Endodermal cell (in vitro differentiated cells): ENCODE data around the gene KRTAP5-10. TPM values are rescaled to one million over a fixed set of nuclear protein-coding genes. Genes with fewer than 3 reads are reported as not detected.
"Not testable (repeated sequence)": the region's sequence is repeated elsewhere in the genome, so short reads cannot be mapped to it uniquely, and the experiment has no call there.

Experiments
- DNase-seq: peaks from one replicate; pipeline ENCODE4 v3.0.0-alpha.2; 2017
- H3K27ac ChIP-seq: 2 replicates; pipeline ENCODE4 v1.5.1; 2013; ENCODE audit warnings: mild to moderate bottlenecking, low read depth, low read length, moderate library complexity
- H3K27me3 ChIP-seq: 2 replicates; pipeline ENCODE4 v1.6.1; 2013; ENCODE audit warnings: mild to moderate bottlenecking, low read length, moderate library complexity; ENCODE audit not compliant: insufficient read depth, control insufficient read depth, poor library complexity, severe bottlenecking
- H3K36me3 ChIP-seq: 2 replicates; pipeline ENCODE4 v1.7.0; 2013; ENCODE audit warnings: mild to moderate bottlenecking, low read length, moderate library complexity; ENCODE audit not compliant: control insufficient read depth, insufficient read depth
- H3K4me1 ChIP-seq: one replicate; pipeline ENCODE4 v1.7.0; 2013; ENCODE audit warnings: low read length; ENCODE audit not compliant: control insufficient read depth, insufficient read depth
- H3K4me3 ChIP-seq: 2 replicates; pipeline ENCODE4 v1.5.1; 2013; ENCODE audit warnings: mild to moderate bottlenecking, low read length, moderate library complexity
- H3K9ac ChIP-seq: 2 replicates; pipeline ENCODE4 v1.6.1; 2013; ENCODE audit warnings: mild to moderate bottlenecking, low read length, moderate library complexity; ENCODE audit not compliant: poor library complexity, severe bottlenecking; ENCODE audit errors: extremely low read depth
- H3K9me3 ChIP-seq: 2 replicates; pipeline ENCODE4 v1.6.1; 2013; ENCODE audit warnings: mild to moderate bottlenecking, low read length, moderate library complexity; ENCODE audit not compliant: control insufficient read depth
- H3K27ac Mint-ChIP-seq: 2 replicates; pipeline ENCODE4 v1.8.0; 2020; ENCODE audit warnings: mixed read lengths
- H3K27me3 Mint-ChIP-seq: 2 replicates; pipeline ENCODE4 v1.8.0; 2021; ENCODE audit warnings: mild to moderate bottlenecking, mixed read lengths; ENCODE audit not compliant: insufficient read depth
- H3K36me3 Mint-ChIP-seq: 2 replicates; pipeline ENCODE4 v1.8.0; 2020; ENCODE audit warnings: low read depth, mixed read lengths
- H3K4me1 Mint-ChIP-seq: 2 replicates; pipeline ENCODE4 v1.8.0; 2020; ENCODE audit warnings: mixed read lengths
- H3K4me3 Mint-ChIP-seq: 2 replicates; pipeline ENCODE4 v1.8.0; 2020; ENCODE audit warnings: mild to moderate bottlenecking, moderate library complexity, mixed read lengths
- H3K9me3 Mint-ChIP-seq: 2 replicates; pipeline ENCODE4 v1.8.0; 2020; ENCODE audit warnings: mild to moderate bottlenecking, mixed read lengths
- CTCF ChIP-seq: fragments of 200-600 bp; sonication (generic); conservative IDR thresholded peaks from 2 replicates; pipeline ENCODE4 v1.5.0; 2021; ENCODE audit warnings: antibody characterized with exemption, mild to moderate bottlenecking
- WGBS, 2 experiments: methylation state at CpG; one replicate each; pipeline versions ENCODE4 v1.1.5 to v1.1.7; 2013; ENCODE audit warnings: missing lambda C conversion rate in 2 of 2, mixed read lengths in 1 of 2; ENCODE audit not compliant: insufficient coverage in 1 of 2, insufficient read length in 1 of 2; 5-methylcytosine and 5-hydroxymethylcytosine counted together
- total RNA-seq, 2 donors: library from RNA; stranded (reverse); fragmentation: NEBNext Ultra II Directional in 1 of 2; extraction: Animal tissue kit (Norgen Biotek cat#: 25700) in 1 of 2; gene quantifications; 2 replicates in 1 of 2; 3 replicates in 1 of 2; pipeline ENCODE4 v1.2.1, GENCODE V29; 2021

KRTAP5-10 gene
- total RNA-seq, 2 donors from 2014 or later, result 0.29 TPM; not detected in 1

- H3K4me3 Mint-ChIP-seq, result no peak overlapping the region
- Histone ChIP-seq H3K9me3 (no peaks in the 10 kb centered on the region), H3K36me3 (no peaks in the 10 kb centered on the region), H3K9ac (no peak overlapping the region), H3K27me3 (peaks cover 5% of the 10 kb centered on the region), H3K27ac (no peak overlapping the region), H3K4me1 (no peaks in the 10 kb centered on the region), H3K4me3 (no peak overlapping the region)
- H3K27me3 Mint-ChIP-seq, result peaks cover 23% of the 10 kb centered on the region
- H3K27ac Mint-ChIP-seq, result no peak overlapping the region
- peaks cover 10% of the 10 kb centered on the region for H3K4me1 Mint-ChIP-seq
- DNase-seq, result no peak
- TF ChIP-seq CTCF, result no peak
- 88 to 89% methylated on average over 4 of the region's 4 CpGs for WGBS, 2 experiments
- no peaks in the 10 kb centered on the region for H3K36me3 Mint-ChIP-seq
- no peaks in the 10 kb centered on the region for H3K9me3 Mint-ChIP-seq
Observed at GRCh38 chr11:71581826-71582225, 16.5 kb downstream of the KRTAP5-10 start.

- Histone ChIP-seq H3K4me1 (no peaks in the 10 kb centered on the region), H3K36me3 (no peaks in the 10 kb centered on the region), H3K9me3 (no peaks in the 10 kb centered on the region), H3K4me3 (no peak within 1 kb of the TSS), H3K9ac (no peak within 1 kb of the TSS), H3K27ac (no peak within 1 kb of the TSS), H3K27me3 (peaks cover 5% of the 10 kb centered on the region)
- Mint-ChIP-seq H3K9me3 (no peaks in the 10 kb centered on the region), H3K27me3 (peaks cover 23% of the 10 kb centered on the region), H3K36me3 (no peaks in the 10 kb centered on the region), H3K27ac (no peak within 1 kb of the TSS), H3K4me3 (no peak within 1 kb of the TSS), H3K4me1 (peaks cover 10% of the 10 kb centered on the region)
- WGBS, 2 experiments, result 85 to 90% methylated on average over 1 to 3 of the region's 3 CpGs
- no peak for DNase-seq
- TF ChIP-seq CTCF, result no peak
Observed at GRCh38 chr11:71582309-71582895, 17.0 kb downstream of the KRTAP5-10 start, which contains the start of gene KRTAP5-11. Gene KRTAP5-11, minus strand, starts transcription at chr11:71582875. Its CDS starts 38 bp downstream, at chr11:71582837.

- not testable (repeated sequence) for H3K27ac Mint-ChIP-seq
- WGBS, 2 experiments, result 96 to 100% methylated on average over 2 of the region's 2 CpGs
Observed at GRCh38 chr11:71582969-71583368, 17.6 kb downstream of the KRTAP5-10 start.

GRCh38 chr11:71585673-71586072 lies 20.3 kb downstream of the KRTAP5-10 start:
- H3K9me3 ChIP-seq, H3K36me3 Mint-ChIP-seq, H3K4me3 Mint-ChIP-seq, H3K36me3 ChIP-seq, H3K27ac Mint-ChIP-seq, H3K4me1 ChIP-seq, H3K27ac ChIP-seq, DNase-seq, H3K4me3 ChIP-seq, H3K9ac ChIP-seq, H3K27me3 ChIP-seq, H3K9me3 Mint-ChIP-seq: not testable (repeated sequence)
- H3K27me3 Mint-ChIP-seq, result peaks cover 17% of the 10 kb centered on the region
- peaks cover 11% of the 10 kb centered on the region for H3K4me1 Mint-ChIP-seq
- WGBS, 2 experiments, result 98 to 100% methylated on average over 2 of the region's 5 CpGs

More at GRCh38 chr11:71582969-71583368, 17.6 kb downstream of the KRTAP5-10 start:
- not testable (repeated sequence) for H3K36me3 ChIP-seq, H3K36me3 Mint-ChIP-seq, H3K27ac ChIP-seq, H3K4me3 Mint-ChIP-seq, H3K9me3 ChIP-seq, H3K9ac ChIP-seq, H3K4me1 ChIP-seq, DNase-seq, H3K9me3 Mint-ChIP-seq, H3K4me3 ChIP-seq, H3K27me3 ChIP-seq
- peaks cover 23% of the 10 kb centered on the region for H3K27me3 Mint-ChIP-seq
- H3K4me1 Mint-ChIP-seq, result peaks cover 10% of the 10 kb centered on the region

GRCh38 chr11:71588314-71588713 lies 23.0 kb downstream of the KRTAP5-10 start:
- not testable (repeated sequence) for DNase-seq, H3K4me3 Mint-ChIP-seq, H3K36me3 ChIP-seq, H3K27me3 Mint-ChIP-seq, H3K9me3 Mint-ChIP-seq, H3K9me3 ChIP-seq, H3K4me3 ChIP-seq, H3K9ac ChIP-seq, H3K36me3 Mint-ChIP-seq, H3K4me1 ChIP-seq, H3K4me1 Mint-ChIP-seq, H3K27me3 ChIP-seq
- 60 to 67% methylated on average over 4 of the region's 4 CpGs for WGBS, 2 experiments
- peak overlapping the region; percentile 11 for H3K27ac ChIP-seq
- peak overlapping the region; percentile 26 for H3K27ac Mint-ChIP-seq
